Stimulated activated CD4-positive, alpha-beta T cell treated with anti-CD3 and anti-CD28 coated beads, Interleukin-1b, Interleukin-23, amount 100 ng/mL, for 1 hour (primary cell): ENCODE data around the gene NOS1AP.

Experiments
- DNase-seq, 2 donors: peaks; one replicate each; pipeline ENCODE4 v3.0.0-alpha.2; 2020; ENCODE audit warnings: low read depth in 2 of 2

Gene NOS1AP

GRCh38 chr1:162294015-162294414, 224.5 kb downstream of the NOS1AP start:
- DNase-seq: no peak

- no peak for DNase-seq
Observed at GRCh38 chr1:162297208-162297607, 227.7 kb downstream of the NOS1AP start.

GRCh38 chr1:162298266-162298665, 228.8 kb downstream of the NOS1AP start:
- DNase-seq: no peak

GRCh38 chr1:162299018-162299417, 229.5 kb downstream of the NOS1AP start:
- no peak for DNase-seq

GRCh38 chr1:162300057-162300917, 230.8 kb downstream of the NOS1AP start:
- no peak for DNase-seq

- DNase-seq: no peak
Observed at GRCh38 chr1:162301696-162302095, 232.2 kb downstream of the NOS1AP start.

GRCh38 chr1:162302306-162303003, 233.0 kb downstream of the NOS1AP start:
- DNase-seq: no peak

GRCh38 chr1:162303004-162303344, 233.5 kb downstream of the NOS1AP start:
- no peak for DNase-seq

GRCh38 chr1:162304736-162305135, 235.2 kb downstream of the NOS1AP start:
- DNase-seq: no peak

- no peak for DNase-seq
Observed at GRCh38 chr1:162305969-162306368, 236.5 kb downstream of the NOS1AP start.

- DNase-seq: no peak
Observed at GRCh38 chr1:162310337-162310736, 240.8 kb downstream of the NOS1AP start.

GRCh38 chr1:162314206-162314605, 244.7 kb downstream of the NOS1AP start:
- DNase-seq: no peak

- DNase-seq: no peak
Observed at GRCh38 chr1:162315673-162316072, 246.2 kb downstream of the NOS1AP start.

- no peak for DNase-seq
Observed at GRCh38 chr1:162316187-162316586, 246.7 kb downstream of the NOS1AP start.

GRCh38 chr1:162317621-162318020, 248.1 kb downstream of the NOS1AP start:
- no peak for DNase-seq

- no peak for DNase-seq
Observed at GRCh38 chr1:162319493-162320175, 250.1 kb downstream of the NOS1AP start.

- no peak for DNase-seq
Observed at GRCh38 chr1:162321809-162322422, 252.4 kb downstream of the NOS1AP start.

GRCh38 chr1:162323023-162323422, 253.5 kb downstream of the NOS1AP start:
- no peak for DNase-seq

GRCh38 chr1:162324396-162324795, 254.9 kb downstream of the NOS1AP start:
- DNase-seq: no peak

GRCh38 chr1:162326559-162326958, 257.1 kb downstream of the NOS1AP start:
- no peak for DNase-seq

GRCh38 chr1:162327144-162327787, 257.8 kb downstream of the NOS1AP start:
- DNase-seq: no peak

GRCh38 chr1:162327788-162328165, 258.3 kb downstream of the NOS1AP start:
- no peak for DNase-seq
